GM12875 (cell line): ENCODE results near the gene PTPRM.
A peak's percentile ranks its signal among the peaks of the same experiment; 100 is the strongest.

Experiments
- H3K4me3 ChIP-seq: one replicate; pipeline ENCODE4 v1.5.1; 2011; ENCODE audit warnings: low read depth, low read length, control low read depth
- TF ChIP-seq, protein P1 (sequence below): IDR thresholded peaks from 2 replicates; pipeline ENCODE4 v1.5.1; 2011; ENCODE audit warnings: low read depth, mild to moderate bottlenecking, control low read depth, inconsistent platforms, low read length, moderate library complexity, borderline replicate concordance; ENCODE audit not compliant: insufficient read depth

Gene PTPRM

DNA sequence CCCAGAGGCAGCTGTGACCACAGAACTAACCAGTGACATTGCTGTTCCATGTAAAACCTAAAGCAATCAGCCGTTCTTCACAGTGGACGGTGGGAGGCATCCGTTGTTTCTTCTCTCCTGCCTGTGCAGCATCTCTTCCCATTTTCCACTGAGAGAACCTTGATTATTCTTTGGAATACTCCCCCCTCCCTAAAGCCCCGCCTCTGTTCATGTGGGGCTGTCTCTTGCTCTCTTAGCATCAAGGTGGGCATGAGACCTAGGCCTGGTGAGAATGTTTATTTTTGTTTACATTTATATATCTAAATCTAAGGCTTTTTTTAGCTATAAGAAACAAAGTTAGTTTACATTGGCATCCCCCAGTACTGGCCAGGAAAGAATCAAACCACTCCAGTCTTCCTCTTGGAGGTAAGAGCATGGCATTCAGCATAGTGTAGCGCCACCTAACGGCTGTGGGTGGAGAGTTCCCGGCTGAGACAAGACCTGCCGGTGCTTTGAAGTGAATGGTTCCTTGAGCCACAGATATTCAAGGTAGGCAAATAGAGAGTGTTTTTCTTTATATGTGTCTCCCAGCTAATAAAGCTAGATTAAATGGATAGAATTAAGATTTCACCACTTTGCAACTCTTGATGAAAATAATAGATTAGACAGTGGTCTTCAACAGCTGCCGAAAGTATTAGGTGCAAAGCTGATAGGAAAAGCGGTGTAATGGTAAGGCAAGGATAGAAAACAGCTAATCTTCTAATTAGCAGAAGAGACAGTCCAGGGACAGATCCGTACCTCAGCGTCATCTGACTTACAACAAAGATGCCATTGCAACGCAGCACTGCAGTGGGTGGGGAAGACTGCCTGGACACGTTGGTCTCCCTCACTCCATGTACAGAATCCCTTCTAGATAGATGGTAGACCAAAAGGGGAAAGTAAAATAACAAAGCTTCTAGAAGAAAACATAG lies 822.5 kb downstream of the PTPRM start:
- no peak overlapping the region for H3K4me3 ChIP-seq
- TF ChIP-seq, protein P1, sequence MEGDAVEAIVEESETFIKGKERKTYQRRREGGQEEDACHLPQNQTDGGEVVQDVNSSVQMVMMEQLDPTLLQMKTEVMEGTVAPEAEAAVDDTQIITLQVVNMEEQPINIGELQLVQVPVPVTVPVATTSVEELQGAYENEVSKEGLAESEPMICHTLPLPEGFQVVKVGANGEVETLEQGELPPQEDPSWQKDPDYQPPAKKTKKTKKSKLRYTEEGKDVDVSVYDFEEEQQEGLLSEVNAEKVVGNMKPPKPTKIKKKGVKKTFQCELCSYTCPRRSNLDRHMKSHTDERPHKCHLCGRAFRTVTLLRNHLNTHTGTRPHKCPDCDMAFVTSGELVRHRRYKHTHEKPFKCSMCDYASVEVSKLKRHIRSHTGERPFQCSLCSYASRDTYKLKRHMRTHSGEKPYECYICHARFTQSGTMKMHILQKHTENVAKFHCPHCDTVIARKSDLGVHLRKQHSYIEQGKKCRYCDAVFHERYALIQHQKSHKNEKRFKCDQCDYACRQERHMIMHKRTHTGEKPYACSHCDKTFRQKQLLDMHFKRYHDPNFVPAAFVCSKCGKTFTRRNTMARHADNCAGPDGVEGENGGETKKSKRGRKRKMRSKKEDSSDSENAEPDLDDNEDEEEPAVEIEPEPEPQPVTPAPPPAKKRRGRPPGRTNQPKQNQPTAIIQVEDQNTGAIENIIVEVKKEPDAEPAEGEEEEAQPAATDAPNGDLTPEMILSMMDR, result peak; percentile 69

DNA sequence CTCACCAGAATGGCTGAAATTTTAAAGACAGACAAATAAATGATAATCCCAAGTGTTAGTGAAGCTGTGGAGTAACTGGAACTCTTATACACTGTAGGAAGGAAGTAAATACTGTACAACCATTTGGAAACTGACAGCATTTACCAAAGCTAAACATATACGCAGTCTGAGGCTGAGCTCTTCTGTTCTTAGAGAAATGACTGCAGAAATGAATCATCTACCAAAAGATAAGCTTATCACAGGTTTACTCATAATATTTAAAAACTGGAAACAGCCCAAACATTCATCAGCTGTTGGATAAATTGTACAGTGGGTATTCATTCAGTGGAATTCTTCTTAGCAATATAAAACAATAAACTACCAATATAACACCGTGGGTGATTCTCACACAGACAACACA lies 824.0 kb downstream of the PTPRM start:
- H3K4me3 ChIP-seq, result no peak overlapping the region
- TF ChIP-seq, protein P1, result no peak

DNA sequence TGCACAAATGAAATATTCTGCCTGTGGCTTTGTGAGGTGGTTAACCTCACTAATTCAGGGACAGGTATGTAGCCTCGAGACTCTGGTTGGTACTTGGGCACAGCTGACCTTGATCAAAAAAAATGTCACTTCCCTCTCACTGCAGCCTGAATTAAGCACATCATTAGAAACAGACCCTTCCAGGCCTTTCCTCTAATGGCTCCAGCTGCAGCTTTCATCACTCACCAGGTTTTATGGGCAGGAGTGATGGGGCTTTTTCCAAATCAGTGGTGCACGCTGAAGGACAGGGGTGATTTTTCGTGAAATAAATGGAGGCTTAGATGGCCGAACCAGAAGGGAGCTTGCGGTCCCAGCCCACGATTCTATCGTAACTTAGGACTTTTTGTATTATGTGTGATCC lies 829.1 kb downstream of the PTPRM start:
- TF ChIP-seq, protein P1, result no peak
- no peak overlapping the region for H3K4me3 ChIP-seq

DNA sequence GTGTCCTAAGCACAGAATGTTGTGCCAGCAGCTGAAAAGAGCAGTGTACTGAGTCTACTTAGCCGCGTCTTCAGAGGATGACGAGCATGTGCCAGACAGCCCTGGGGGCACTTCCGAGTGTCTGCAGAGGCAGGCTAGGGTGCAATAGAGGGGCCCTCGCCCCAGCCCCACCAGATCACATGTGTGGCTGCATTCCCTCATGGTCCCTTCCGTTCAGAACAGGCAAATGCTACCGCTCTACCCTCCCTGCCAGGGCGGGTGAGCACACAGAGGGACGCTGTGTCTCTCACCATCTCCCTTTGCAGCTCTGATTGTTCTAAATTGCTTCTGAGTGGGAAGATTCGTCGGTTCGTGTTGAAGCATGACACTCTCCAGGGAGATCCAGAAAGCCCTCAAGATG lies 829.9 kb downstream of the PTPRM start:
- H3K4me3 ChIP-seq, result no peak overlapping the region
- TF ChIP-seq, protein P1, result no peak

DNA sequence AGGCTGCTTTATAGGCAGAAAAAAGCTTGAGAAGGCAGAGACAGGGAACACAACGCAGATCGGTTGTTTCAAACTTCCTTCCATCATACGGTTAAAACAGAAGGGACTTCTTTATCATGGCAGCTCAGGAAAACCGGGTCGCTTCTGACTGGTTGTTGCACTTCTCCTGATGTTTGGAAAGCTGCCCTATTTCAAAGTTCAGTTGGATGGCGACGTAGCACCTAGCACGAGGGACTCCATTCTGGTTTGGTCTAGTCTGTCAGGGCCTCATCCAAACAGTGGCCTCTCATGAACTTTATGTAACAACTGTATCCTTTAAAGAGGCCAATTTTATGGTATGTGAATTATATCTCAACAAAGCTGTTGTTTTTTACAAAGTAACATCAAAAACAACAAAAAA lies 832.0 kb downstream of the PTPRM start:
- no peak overlapping the region for H3K4me3 ChIP-seq
- TF ChIP-seq, protein P1, result no peak

DNA sequence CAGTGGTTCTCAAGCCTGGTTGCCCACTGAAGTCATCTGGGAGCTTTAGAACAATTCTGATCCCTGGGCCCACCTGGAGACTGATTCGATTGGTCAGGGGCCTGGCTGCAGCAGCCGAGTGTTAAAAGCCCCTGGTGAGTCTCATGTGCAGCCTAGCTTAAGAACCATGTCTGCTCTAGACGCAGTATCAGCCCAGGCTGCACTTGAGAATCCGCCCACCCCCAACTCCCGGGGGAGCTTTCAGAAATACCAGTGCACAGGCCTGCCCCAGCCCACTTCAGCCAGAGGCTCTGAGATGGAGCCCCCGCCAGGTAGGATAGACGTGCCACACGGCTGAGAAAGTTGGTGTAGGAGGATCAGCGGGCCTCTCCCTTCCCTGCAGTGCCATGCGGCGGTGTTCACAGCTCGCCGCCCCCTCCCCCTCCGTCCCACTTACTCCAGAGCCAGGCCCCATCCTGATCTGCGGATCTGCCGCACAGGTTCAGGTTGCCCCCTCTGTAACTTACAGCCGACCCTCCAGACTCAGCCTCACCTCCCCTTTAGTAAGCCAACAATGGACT lies 833.2 kb downstream of the PTPRM start:
- H3K4me3 ChIP-seq, result no peak overlapping the region
- TF ChIP-seq, protein P1, result no peak

DNA sequence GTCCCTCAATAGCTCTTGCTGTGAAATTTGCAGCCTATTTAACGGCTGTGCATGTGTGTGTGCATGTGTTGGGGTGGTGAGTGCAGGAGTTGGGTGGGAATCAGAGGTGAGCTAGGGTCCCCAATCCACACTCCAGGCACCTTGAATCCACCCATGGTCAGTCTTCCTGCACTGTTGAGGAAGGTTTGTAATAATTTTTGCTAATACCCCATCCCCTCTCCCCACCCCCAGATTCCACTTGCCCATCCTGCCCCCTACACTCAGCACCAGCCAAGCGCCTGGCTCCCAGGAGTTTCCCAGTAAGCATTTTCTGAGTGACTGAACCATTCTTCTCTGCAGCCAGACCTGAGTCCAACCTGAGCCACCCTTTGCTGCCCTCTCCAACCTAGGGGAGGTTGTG lies 833.7 kb downstream of the PTPRM start:
- no peak overlapping the region for H3K4me3 ChIP-seq
- TF ChIP-seq, protein P1, result no peak
